NB4 (cell line): ENCODE measurements around the gene TACC3.

Source experiments
- CTCF ChIP-seq: IDR thresholded peaks from one replicate; pipeline ENCODE4 v1.5.1; 2012; ENCODE audit warnings: low read depth, low read length
- MAX ChIP-seq: IDR thresholded peaks from 2 replicates; pipeline ENCODE4 v1.6.1; 2011; ENCODE audit warnings: low read depth, low read length
- POLR2A ChIP-seq: IDR thresholded peaks from 2 replicates; pipeline ENCODE4 v1.6.1; 2011; ENCODE audit warnings: mild to moderate bottlenecking; ENCODE audit not compliant: insufficient read length; ENCODE audit errors: extremely low read depth

GRCh38 chr4:1756079-1756478 is 34.8 kb downstream of the TACC3 start:
- TF ChIP-seq CTCF (no peak), POLR2A (no peak), MAX (no peak)
